Measurements from ENCODE around the gene PLAC8. TPM values are rescaled to one million over a fixed set of nuclear protein-coding genes. Genes with fewer than 3 reads are reported as not detected.

PLAC8 gene
- total and polyA plus RNA-seq, 2 of the 13 experiments (the other 11 are each of a cell fraction or from before 2014, with no cell fraction given) = 3.0 to 174 TPM

- peaks cover 9% of the 10 kb centered on the region for H3K79me2 ChIP-seq (ENCODE audit: insufficient read depth, low read length)
- CTCF ChIA-PET (ENCODE audit: low intra/inter-chr PET ratio, low total read pairs) = no interaction called here
- intact Hi-C loops (cut with micrococcal nuclease; ENCODE audit: unreplicated experiment) = no loop called here
- no peak for FAIRE-seq
- no peak overlapping the region for H3K9ac ChIP-seq (ENCODE audit: insufficient read depth, low read depth, low read length)
- BruUV-seq (replicated peaks) = no TSS peak
- TF ChIP-seq NFYC (CRISPR knock-in tag; IDR thresholded peaks at IDR 0.05) (no peak), RNF2 (conservative IDR thresholded peaks at IDR 0.05; ENCODE audit: low read depth) (no peak), SOX5 (CRISPR knock-in tag; IDR thresholded peaks at IDR 0.05; ENCODE audit: borderline replicate concordance) (no peak), ZBTB3 (CRISPR knock-in tag; IDR thresholded peaks at IDR 0.05; ENCODE audit: borderline replicate concordance, low read depth) (no peak), BCL6 (CRISPR knock-in tag; IDR thresholded peaks at IDR 0.05) (no peak), ZNF883 (CRISPR knock-in tag; IDR thresholded peaks at IDR 0.05; ENCODE audit: not compliant biosample characterization) (no peak), ZBTB14 (CRISPR knock-in tag; IDR thresholded peaks at IDR 0.05) (no peak), ZNF30 (CRISPR knock-in tag; IDR thresholded peaks at IDR 0.05) (no peak), ZNF44 (CRISPR knock-in tag; IDR thresholded peaks at IDR 0.05) (no peak), PITX1 (CRISPR knock-in tag; IDR thresholded peaks at IDR 0.05) (no peak), XRCC5 (optimal IDR thresholded peaks at IDR 0.05; ENCODE audit: low read length) (no peak), TBX2 (CRISPR knock-in tag; IDR thresholded peaks at IDR 0.05; ENCODE audit: borderline replicate concordance) (no peak), RFXANK (CRISPR knock-in tag; IDR thresholded peaks at IDR 0.05) (no peak), HNRNPUL1 (IDR thresholded peaks at IDR 0.05; ENCODE audit: low read depth, low read length) (no peak), LCORL (IDR thresholded peaks at IDR 0.05) (no peak), LCORL (CRISPR knock-in tag; IDR thresholded peaks at IDR 0.05) (no peak), ZNF142 (CRISPR knock-in tag; IDR thresholded peaks at IDR 0.05) (no peak), ADNP (CRISPR knock-in tag; IDR thresholded peaks at IDR 0.05) (no peak), NFE2L1 (CRISPR knock-in tag; IDR thresholded peaks at IDR 0.05; ENCODE audit: borderline replicate concordance) (no peak)
- no peaks in the 10 kb centered on the region for H3K36me3 ChIP-seq (replicated peaks in 1 of 2; ENCODE audit: control insufficient read depth in 1 of 2, insufficient read depth in 2 of 2, low read length in 2 of 2)
- no peaks in the 10 kb centered on the region for H4K20me1 ChIP-seq (ENCODE audit: insufficient read depth, low read length)
- in situ Hi-C loops (cut with HindIII; ENCODE audit: extremely low pct_ligation_motif_present, low pct_unique_long_range_greater_than_20kb) = no loop called here
- H3K27me3 ChIP-seq (ENCODE audit: control insufficient read depth in 1 of 2, insufficient read depth in 2 of 2, low read length in 2 of 2) = no peaks in the 10 kb centered on the region
- no peak overlapping the region for H3K4me2 ChIP-seq (ENCODE audit: low read depth, low read length)
- no peak overlapping the region for H3K4me3 ChIP-seq (replicated peaks in 1 of 3; ENCODE audit: insufficient read depth in 1 of 3, low read depth in 2 of 3, low read length in 3 of 3)
- no peak overlapping the region for H2AFZ ChIP-seq (ENCODE audit: low read length)
- no peaks in the 10 kb centered on the region for H3K9me3 ChIP-seq (ENCODE audit: low read length)
- ATAC-seq = no peak
- H3K27ac ChIP-seq (ENCODE audit: extremely low read length, insufficient read depth, low read length) = no peak overlapping the region
- WGBS (ENCODE audit: low lambda C conversion rate) = 40% methylated on average over 2 of the region's 2 CpGs
- POLR2A ChIA-PET = no interaction called here
- peaks cover 34% of the 10 kb centered on the region for H3K4me1 ChIP-seq (ENCODE audit: insufficient read depth, low read length)
- DNase-seq (ENCODE audit: low spot score) = no peak
These were observed 4.3 kb upstream of the PLAC8 start for GRCh38 chr4:83118869-83119268.

Data from HepG2 (cell line).